Cardiac fibroblast (primary cell): ENCODE data around the gene IL5RA.

Experiments
- DNase-seq, 2 donors: peaks; one replicate each; pipeline versions ENCODE4 v3.0.0 to v3.0.0-alpha.2; 2010; ENCODE audit warnings: low read depth in 2 of 2
- H3K4me3 ChIP-seq, 2 donors: replicated peaks in 1 of 2; 1 replicate in 1 of 2; 2 replicates in 1 of 2; pipeline ENCODE4 v1.5.1; 2011; ENCODE audit warnings: low read depth in 2 of 2, low read length in 2 of 2, mild to moderate bottlenecking in 2 of 2, moderate library complexity in 1 of 2
- CTCF ChIP-seq: IDR thresholded peaks from one replicate; pipeline ENCODE4 v1.5.1; 2011; ENCODE audit warnings: low read depth, mild to moderate bottlenecking, low read length, inconsistent platforms

IL5RA gene

GRCh38 chr3:3110299-3110630 is at the start of gene IL5RA:
IL5RA (minus strand) TSS chr3:3110374; CDS start chr3:3104984, 5,390 bp downstream.
- H3K4me3 ChIP-seq = no peak within 1 kb of the TSS
- peak; percentile 31 to 59 for DNase-seq
- no peak for TF ChIP-seq CTCF

- no peak for DNase-seq
- H3K4me3 ChIP-seq = no peak overlapping the region
- TF ChIP-seq CTCF = no peak
Measured at GRCh38 chr3:3157484-3157883, 47.3 kb upstream of the IL5RA start.

GRCh38 chr3:3154879-3155610 is 44.9 kb upstream of the IL5RA start:
- TF ChIP-seq CTCF = no peak
- DNase-seq = no peak
- no peak overlapping the region for H3K4me3 ChIP-seq

- TF ChIP-seq CTCF = no peak
- no peak for DNase-seq
- H3K4me3 ChIP-seq = no peak overlapping the region
Measured at GRCh38 chr3:3151513-3151912, 41.3 kb upstream of the IL5RA start.

- no peak for TF ChIP-seq CTCF
- no peak overlapping the region for H3K4me3 ChIP-seq
- no peak for DNase-seq
Measured at GRCh38 chr3:3149560-3149959, 39.4 kb upstream of the IL5RA start.

GRCh38 chr3:3145831-3146230 is 35.7 kb upstream of the IL5RA start:
- no peak for TF ChIP-seq CTCF
- no peak for DNase-seq
- H3K4me3 ChIP-seq = no peak overlapping the region

- no peak for TF ChIP-seq CTCF
- DNase-seq = no peak
- no peak overlapping the region for H3K4me3 ChIP-seq
Measured at GRCh38 chr3:3141939-3142338, 31.8 kb upstream of the IL5RA start.
